Endothelial cell of umbilical vein (primary cell): Measurements from ENCODE around the gene NF1. TPM values are rescaled to one million over a fixed set of nuclear protein-coding genes. Genes with fewer than 3 reads are reported as not detected.

Experiments used
- BruUV-seq: library from RNA; stranded (reverse); fragments of 400-500 nt; replicated peaks from 2 replicates; lab custom pipeline; 2021; lab: Mats Ljungman, UMichigan
- CTCF ChIA-PET: fragments of 300-600, 350-600 bp; sonication (Branson Sonifier 250); formaldehyde crosslinking; loops from one replicate; lab custom pipeline; 2021; ENCODE audit warnings: antibody characterized with exemption, inconsistent platforms; lab: Charles Lee
- POLR2A ChIA-PET: fragments of 300-600, 350-600 bp; sonication (Branson Sonifier 250); formaldehyde crosslinking; loops from one replicate; lab custom pipeline; 2021; ENCODE audit warnings: antibody characterized with exemption, inconsistent platforms; lab: Charles Lee
- DNase-seq: peaks from one replicate; pipeline ENCODE4 v3.0.0-alpha.2; 2011; ENCODE audit warnings: low read depth, low spot score
- FAIRE-seq: peaks from 2 replicates; lab custom pipeline; 2011; peaks lifted over from hg19 to GRCh38; lab: Jason Lieb, UNC
- H2AFZ ChIP-seq: 2 replicates; pipeline ENCODE4 v1.6.0; 2012; ENCODE audit warnings: low read depth, low read length, control low read depth, inconsistent platforms
- H3K27ac ChIP-seq: 2 replicates; pipeline ENCODE4 v1.5.1; 2011; ENCODE audit warnings: low read depth, mild to moderate bottlenecking, control low read depth, low read length, moderate library complexity; ENCODE audit not compliant: insufficient read depth
- H3K27me3 ChIP-seq, 2 experiments: 2 replicates each; pipeline versions ENCODE4 v1.6.0 to v1.6.1; 2011; ENCODE audit warnings: low read length in 2 of 2, mixed read lengths in 1 of 2; ENCODE audit not compliant: control insufficient read depth in 2 of 2, insufficient read depth in 2 of 2
- H3K36me3 ChIP-seq, 2 experiments: 2 replicates in 1 of 2; 3 replicates in 1 of 2; pipeline ENCODE4 v1.5.1; 2011; ENCODE audit warnings: low read length in 2 of 2, mild to moderate bottlenecking in 1 of 2, moderate library complexity in 1 of 2; ENCODE audit not compliant: control insufficient read depth in 2 of 2, insufficient read depth in 2 of 2; ENCODE audit errors: extremely low read depth in 1 of 2
- H3K4me1 ChIP-seq: 3 replicates; pipeline ENCODE4 v1.5.1; 2011; ENCODE audit warnings: mild to moderate bottlenecking, low read length; ENCODE audit not compliant: control insufficient read depth, insufficient read depth; ENCODE audit errors: extremely low read depth
- H3K4me2 ChIP-seq: 2 replicates; pipeline ENCODE4 v1.6.1; 2011; ENCODE audit warnings: low read length, control low read depth, mixed read lengths; ENCODE audit not compliant: insufficient read depth
- H3K4me3 ChIP-seq, 3 experiments: fragments of 200-600 bp in 1 of 3; sonication (generic), shearing (Covaris generic) in 1 of 3; replicated peaks in 1 of 3; 2 replicates each; pipeline ENCODE4 v1.5.1; 2011 to 2016; ENCODE audit warnings: control low read depth in 3 of 3, low read length in 3 of 3, mild to moderate bottlenecking in 2 of 3, inconsistent platforms in 1 of 3, low read depth in 1 of 3, moderate library complexity in 1 of 3; ENCODE audit not compliant: insufficient read depth in 1 of 3
- H3K79me2 ChIP-seq: 2 replicates; pipeline ENCODE4 v1.6.0; 2012; ENCODE audit warnings: low read length, inconsistent platforms; ENCODE audit not compliant: control insufficient read depth, insufficient read depth
- H3K9ac ChIP-seq: replicated peaks from 2 replicates; pipeline ENCODE3; 2011; ENCODE audit warnings: low read length, control low read depth; ENCODE audit not compliant: insufficient read depth; ENCODE audit errors: extremely low read depth
- H3K9me1 ChIP-seq: replicated peaks from 3 replicates; pipeline ENCODE4 v1.6.0; 2011; ENCODE audit warnings: mild to moderate bottlenecking, low read length; ENCODE audit not compliant: control insufficient read depth, insufficient read depth; ENCODE audit errors: extremely low read depth
- H3K9me3 ChIP-seq: replicated peaks from 2 replicates; pipeline ENCODE4 v1.5.1; 2012; ENCODE audit warnings: low read length, inconsistent platforms; ENCODE audit not compliant: control insufficient read depth, insufficient read depth
- H4K20me1 ChIP-seq: replicated peaks from 2 replicates; pipeline ENCODE3; 2011; ENCODE audit warnings: mild to moderate bottlenecking, low read length; ENCODE audit not compliant: control insufficient read depth, insufficient read depth; ENCODE audit errors: extremely low read depth
- EZH2 ChIP-seq: IDR thresholded peaks from 2 replicates; pipeline ENCODE4 v1.6.1; 2012; ENCODE audit warnings: borderline replicate concordance, low read depth, mild to moderate bottlenecking, moderate library complexity, low read length, inconsistent platforms; ENCODE audit not compliant: severe bottlenecking
- FOS ChIP-seq: IDR thresholded peaks from 2 replicates; pipeline ENCODE4 v1.6.1; 2011; ENCODE audit warnings: mild to moderate bottlenecking, low read length, moderate library complexity, borderline replicate concordance; ENCODE audit not compliant: insufficient read depth
- GATA2 ChIP-seq: IDR thresholded peaks from 2 replicates; pipeline ENCODE4 v1.7.0; 2011; ENCODE audit warnings: low read depth, mild to moderate bottlenecking, moderate library complexity, mixed read lengths, low read length; ENCODE audit not compliant: insufficient read length, insufficient read depth
- JUN ChIP-seq: IDR thresholded peaks from 2 replicates; pipeline ENCODE4 v1.6.1; 2011; ENCODE audit warnings: borderline replicate concordance, low read depth; ENCODE audit not compliant: insufficient read length, insufficient read depth
- MYC ChIP-seq: IDR thresholded peaks from one replicate; pipeline ENCODE4 v1.6.1; 2011; ENCODE audit warnings: mild to moderate bottlenecking, low read depth, low read length
- POLR2A ChIP-seq: IDR thresholded peaks from 2 replicates; pipeline ENCODE4 v1.6.1; 2012; ENCODE audit warnings: low read depth, mild to moderate bottlenecking, control low read depth, low read length
- POLR2AphosphoS5 ChIP-seq: IDR thresholded peaks from 2 replicates; pipeline ENCODE4 v1.6.1; 2012; ENCODE audit warnings: low read depth, mild to moderate bottlenecking, control low read depth, low read length, moderate library complexity; ENCODE audit not compliant: insufficient read depth
- dilution Hi-C: fragments of 300-500 bp; cut with MboI; formaldehyde crosslinking; loops from one replicate; pipeline ENCODE4 v1.15.0; 2019; ENCODE audit warnings: low sequenced_read_pairs; ENCODE audit not compliant: extremely low pct_ligation_motif_present
- intact Hi-C: fragments of 100-400 bp; cut with micrococcal nuclease; formaldehyde crosslinking; loops from one replicate; pipeline ENCODE4 v1.10.0; 2022
- polyA plus RNA-seq, 4 experiments: library from polyadenylated mRNA; depleted of rRNA in 3 of 4; stranded (reverse) in 3 of 4; unstranded in 1 of 4; fragments of >200 nt; gene quantifications; 2 replicates each; pipeline versions ENCODE4 v1.2.1 to v1.2.3, GENCODE V29; 2011 to 2012; ENCODE audit warnings: missing spikeins in 1 of 4
- total RNA-seq: library from RNA; stranded (reverse); gene quantifications from 2 replicates; pipeline ENCODE4 v1.2.3, GENCODE V29; 2021
- TF ChIP-seq, protein P1 (sequence below), 2 donors: IDR thresholded peaks; 1 replicate in 1 of 2; 2 replicates in 1 of 2; pipeline ENCODE4 v1.5.1; 2011; ENCODE audit warnings: low read length in 2 of 2, mild to moderate bottlenecking in 2 of 2, moderate library complexity in 2 of 2, control low read depth in 1 of 2, inconsistent platforms in 1 of 2, low read depth in 1 of 2; ENCODE audit not compliant: insufficient read depth in 1 of 2; ENCODE audit errors: extremely low read depth in 1 of 2
- TF ChIP-seq, protein P2 (sequence below): IDR thresholded peaks from 2 replicates; pipeline ENCODE4 v1.6.1; 2011; ENCODE audit not compliant: insufficient read depth, insufficient read length

The NF1 gene
- total and polyA plus RNA-seq, 2 donors (not counting 3 experiments of a cell fraction or from before 2014, with no cell fraction given): 13.7 to 42.4 TPM

DNA sequence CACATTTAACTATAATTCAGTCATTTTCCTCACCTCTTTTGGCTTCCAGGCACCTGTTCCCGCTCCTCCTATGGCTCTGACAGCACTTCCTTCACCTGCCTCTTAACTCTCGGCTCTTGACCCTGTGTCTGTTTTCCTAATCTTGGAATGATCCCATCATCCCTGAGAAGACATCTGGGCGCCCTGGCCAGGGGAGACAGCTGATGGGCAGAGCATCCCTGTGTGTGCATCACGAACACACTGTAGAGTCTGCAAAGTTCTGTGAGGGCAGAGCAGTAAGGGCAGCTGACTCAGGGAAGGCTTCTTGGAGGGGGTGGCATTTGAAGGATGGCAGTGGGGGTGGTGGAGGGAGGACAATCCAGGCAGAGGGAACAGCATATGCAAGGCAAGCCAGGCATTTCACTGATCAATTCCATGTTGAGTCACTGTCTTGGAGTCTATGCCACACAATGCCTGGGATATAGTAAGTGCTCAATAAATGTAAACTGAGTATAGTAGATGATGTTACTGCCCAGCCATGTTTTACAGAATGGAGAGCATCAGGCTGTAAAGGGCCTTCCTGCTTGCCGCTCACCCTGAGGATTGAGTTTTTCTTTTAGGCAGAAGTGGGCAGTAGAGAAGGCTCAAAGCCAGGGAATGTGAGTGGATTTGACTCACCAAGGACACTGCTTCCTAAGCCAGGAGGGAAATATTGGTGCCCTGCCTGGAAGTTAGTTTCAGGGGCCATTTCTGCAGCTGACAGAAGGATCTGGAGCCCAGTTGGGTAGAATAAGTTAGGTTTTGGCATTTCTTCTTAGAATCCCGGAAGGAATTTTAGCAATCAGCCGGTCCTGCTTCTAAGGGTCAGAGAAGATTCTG is 290.9 kb downstream of the NF1 start:
- Histone ChIP-seq H3K27ac (no peak overlapping the region), H3K79me2 (no peaks in the 10 kb centered on the region), H3K27me3 (peaks cover 3 to 7% of the 10 kb centered on the region in 2 experiments), H2AFZ (no peak overlapping the region), H3K4me1 (no peaks in the 10 kb centered on the region), H3K36me3 (no peaks in the 10 kb centered on the region), H3K9me3 (no peaks in the 10 kb centered on the region), H4K20me1 (no peaks in the 10 kb centered on the region), H3K4me2 (no peak overlapping the region), H3K9me1 (no peaks in the 10 kb centered on the region), H3K4me3 (no peak overlapping the region), H3K9ac (no peak overlapping the region)
- BruUV-seq: no TSS peak
- CTCF ChIA-PET: interaction anchor here (0.9 to 1.1 kb wide), 2 partner anchors 13 to 457 kb away, joined by 3 read pairs; no protein-coding TSS in a partner anchor
- no peak for DNase-seq
- TF ChIP-seq EZH2 (no peak), POLR2AphosphoS5 (no peak), POLR2A (no peak), FOS (no peak), GATA2 (no peak), MYC (no peak), JUN (no peak)
- TF ChIP-seq, protein P1, sequence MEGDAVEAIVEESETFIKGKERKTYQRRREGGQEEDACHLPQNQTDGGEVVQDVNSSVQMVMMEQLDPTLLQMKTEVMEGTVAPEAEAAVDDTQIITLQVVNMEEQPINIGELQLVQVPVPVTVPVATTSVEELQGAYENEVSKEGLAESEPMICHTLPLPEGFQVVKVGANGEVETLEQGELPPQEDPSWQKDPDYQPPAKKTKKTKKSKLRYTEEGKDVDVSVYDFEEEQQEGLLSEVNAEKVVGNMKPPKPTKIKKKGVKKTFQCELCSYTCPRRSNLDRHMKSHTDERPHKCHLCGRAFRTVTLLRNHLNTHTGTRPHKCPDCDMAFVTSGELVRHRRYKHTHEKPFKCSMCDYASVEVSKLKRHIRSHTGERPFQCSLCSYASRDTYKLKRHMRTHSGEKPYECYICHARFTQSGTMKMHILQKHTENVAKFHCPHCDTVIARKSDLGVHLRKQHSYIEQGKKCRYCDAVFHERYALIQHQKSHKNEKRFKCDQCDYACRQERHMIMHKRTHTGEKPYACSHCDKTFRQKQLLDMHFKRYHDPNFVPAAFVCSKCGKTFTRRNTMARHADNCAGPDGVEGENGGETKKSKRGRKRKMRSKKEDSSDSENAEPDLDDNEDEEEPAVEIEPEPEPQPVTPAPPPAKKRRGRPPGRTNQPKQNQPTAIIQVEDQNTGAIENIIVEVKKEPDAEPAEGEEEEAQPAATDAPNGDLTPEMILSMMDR (IDR thresholded peaks at IDR 0.05; ENCODE audit: extremely low read depth in 1 of 2, insufficient read depth in 1 of 2, low read depth in 1 of 2, low read length in 2 of 2): no peak
- TF ChIP-seq, protein P2, sequence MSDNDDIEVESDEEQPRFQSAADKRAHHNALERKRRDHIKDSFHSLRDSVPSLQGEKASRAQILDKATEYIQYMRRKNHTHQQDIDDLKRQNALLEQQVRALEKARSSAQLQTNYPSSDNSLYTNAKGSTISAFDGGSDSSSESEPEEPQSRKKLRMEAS: no peak
- dilution Hi-C loops (no loop called here), intact Hi-C loops (no loop called here)
- FAIRE-seq: no peak
- POLR2A ChIA-PET: no interaction called here
